ENCODE measurements around the gene TMEM120A. TPM values are rescaled to one million over a fixed set of nuclear protein-coding genes. Genes with fewer than 3 reads are reported as not detected.

TMEM120A gene
- total RNA-seq, 1 experiment from 2014 or later, result 71.0 TPM

DNA sequence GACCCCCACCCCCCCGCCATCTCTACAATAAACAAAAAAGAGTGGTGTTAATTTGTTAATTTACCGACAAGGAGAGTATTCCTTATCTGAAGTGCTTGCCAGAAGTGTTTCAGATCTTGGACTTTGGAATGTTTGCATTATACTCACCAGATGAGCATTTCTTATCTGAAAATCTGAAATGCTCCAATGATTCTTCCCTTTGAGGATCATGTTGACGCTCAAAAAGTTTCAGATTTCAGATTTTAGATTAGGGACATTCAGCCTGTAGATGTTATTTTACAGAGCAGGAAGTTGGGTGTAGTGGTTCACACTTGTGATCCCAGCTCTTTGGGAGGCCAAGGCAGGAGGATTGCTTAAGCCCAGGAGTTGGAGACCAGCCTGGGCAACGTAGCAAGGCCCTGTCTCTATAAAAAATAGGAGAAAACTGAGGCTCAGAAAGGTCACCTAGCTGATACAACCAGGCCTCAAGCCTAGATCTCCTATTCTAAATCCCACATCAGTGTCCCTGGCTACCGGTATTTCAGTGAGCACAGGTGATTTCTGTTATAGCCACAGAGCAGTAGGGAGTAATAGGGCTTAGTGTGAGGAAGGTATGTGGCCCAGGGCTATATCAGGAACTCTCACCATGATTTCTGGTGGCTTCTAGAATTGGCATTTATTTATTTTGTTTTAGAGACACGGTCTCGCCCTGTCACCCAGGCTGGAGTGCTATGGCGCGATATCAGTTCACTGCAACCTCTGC, 35.4 kb downstream of the TMEM120A start:
- H3K36me3 ChIP-seq (ENCODE audit: control insufficient read depth, insufficient read depth, low read length), result no peaks in the 10 kb centered on the region
- H3K27ac ChIP-seq (ENCODE audit: low read length), result no peak overlapping the region
- H3K4me3 ChIP-seq (ENCODE audit: low read depth in 2 of 2, low read length in 2 of 2), result no peak overlapping the region
- intact Hi-C loops (cut with micrococcal nuclease; ENCODE audit: unreplicated experiment) (no loop called here), in situ Hi-C loops (cut with HindIII; ENCODE audit: low pct_unique_long_range_greater_than_20kb, low sequenced_read_pairs) (no loop called here)
- POLR2A ChIA-PET, result no interaction called here
- H3K9me3 ChIP-seq (ENCODE audit: control insufficient read depth, insufficient read depth, low read depth, low read length), result no peaks in the 10 kb centered on the region
- no TSS peak for BruUV-seq (replicated peaks)
- peaks cover 20% of the 10 kb centered on the region for H3K4me1 ChIP-seq (ENCODE audit: control insufficient read depth, insufficient read depth, low read length)
- TF ChIP-seq, protein P1, sequence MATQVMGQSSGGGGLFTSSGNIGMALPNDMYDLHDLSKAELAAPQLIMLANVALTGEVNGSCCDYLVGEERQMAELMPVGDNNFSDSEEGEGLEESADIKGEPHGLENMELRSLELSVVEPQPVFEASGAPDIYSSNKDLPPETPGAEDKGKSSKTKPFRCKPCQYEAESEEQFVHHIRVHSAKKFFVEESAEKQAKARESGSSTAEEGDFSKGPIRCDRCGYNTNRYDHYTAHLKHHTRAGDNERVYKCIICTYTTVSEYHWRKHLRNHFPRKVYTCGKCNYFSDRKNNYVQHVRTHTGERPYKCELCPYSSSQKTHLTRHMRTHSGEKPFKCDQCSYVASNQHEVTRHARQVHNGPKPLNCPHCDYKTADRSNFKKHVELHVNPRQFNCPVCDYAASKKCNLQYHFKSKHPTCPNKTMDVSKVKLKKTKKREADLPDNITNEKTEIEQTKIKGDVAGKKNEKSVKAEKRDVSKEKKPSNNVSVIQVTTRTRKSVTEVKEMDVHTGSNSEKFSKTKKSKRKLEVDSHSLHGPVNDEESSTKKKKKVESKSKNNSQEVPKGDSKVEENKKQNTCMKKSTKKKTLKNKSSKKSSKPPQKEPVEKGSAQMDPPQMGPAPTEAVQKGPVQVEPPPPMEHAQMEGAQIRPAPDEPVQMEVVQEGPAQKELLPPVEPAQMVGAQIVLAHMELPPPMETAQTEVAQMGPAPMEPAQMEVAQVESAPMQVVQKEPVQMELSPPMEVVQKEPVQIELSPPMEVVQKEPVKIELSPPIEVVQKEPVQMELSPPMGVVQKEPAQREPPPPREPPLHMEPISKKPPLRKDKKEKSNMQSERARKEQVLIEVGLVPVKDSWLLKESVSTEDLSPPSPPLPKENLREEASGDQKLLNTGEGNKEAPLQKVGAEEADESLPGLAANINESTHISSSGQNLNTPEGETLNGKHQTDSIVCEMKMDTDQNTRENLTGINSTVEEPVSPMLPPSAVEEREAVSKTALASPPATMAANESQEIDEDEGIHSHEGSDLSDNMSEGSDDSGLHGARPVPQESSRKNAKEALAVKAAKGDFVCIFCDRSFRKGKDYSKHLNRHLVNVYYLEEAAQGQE (IDR thresholded peaks at IDR 0.05; ENCODE audit: insufficient read depth in 1 of 2, low read depth in 2 of 2, low read length in 1 of 2), result no peak
- TF ChIP-seq TCF7L2 (IDR thresholded peaks at IDR 0.05; ENCODE audit: low read depth, low read length), result no peak
- no peak for TF ChIP-seq POLR2AphosphoS5 (IDR thresholded peaks at IDR 0.05; ENCODE audit: low read depth, low read length)
- TF ChIP-seq SIN3A (IDR thresholded peaks at IDR 0.05; ENCODE audit: borderline replicate concordance, insufficient read depth, low read depth, low read length), result no peak
- TF ChIP-seq, protein P2, sequence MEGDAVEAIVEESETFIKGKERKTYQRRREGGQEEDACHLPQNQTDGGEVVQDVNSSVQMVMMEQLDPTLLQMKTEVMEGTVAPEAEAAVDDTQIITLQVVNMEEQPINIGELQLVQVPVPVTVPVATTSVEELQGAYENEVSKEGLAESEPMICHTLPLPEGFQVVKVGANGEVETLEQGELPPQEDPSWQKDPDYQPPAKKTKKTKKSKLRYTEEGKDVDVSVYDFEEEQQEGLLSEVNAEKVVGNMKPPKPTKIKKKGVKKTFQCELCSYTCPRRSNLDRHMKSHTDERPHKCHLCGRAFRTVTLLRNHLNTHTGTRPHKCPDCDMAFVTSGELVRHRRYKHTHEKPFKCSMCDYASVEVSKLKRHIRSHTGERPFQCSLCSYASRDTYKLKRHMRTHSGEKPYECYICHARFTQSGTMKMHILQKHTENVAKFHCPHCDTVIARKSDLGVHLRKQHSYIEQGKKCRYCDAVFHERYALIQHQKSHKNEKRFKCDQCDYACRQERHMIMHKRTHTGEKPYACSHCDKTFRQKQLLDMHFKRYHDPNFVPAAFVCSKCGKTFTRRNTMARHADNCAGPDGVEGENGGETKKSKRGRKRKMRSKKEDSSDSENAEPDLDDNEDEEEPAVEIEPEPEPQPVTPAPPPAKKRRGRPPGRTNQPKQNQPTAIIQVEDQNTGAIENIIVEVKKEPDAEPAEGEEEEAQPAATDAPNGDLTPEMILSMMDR (IDR thresholded peaks at IDR 0.05), result no peak
- DNase-seq (ENCODE audit: low read depth, low spot score) (no peak), ATAC-seq (no peak)
- no peaks in the 10 kb centered on the region for H3K27me3 ChIP-seq (ENCODE audit: control insufficient read depth, insufficient read depth, low read length)
- CTCF ChIA-PET, result no interaction called here

DNA sequence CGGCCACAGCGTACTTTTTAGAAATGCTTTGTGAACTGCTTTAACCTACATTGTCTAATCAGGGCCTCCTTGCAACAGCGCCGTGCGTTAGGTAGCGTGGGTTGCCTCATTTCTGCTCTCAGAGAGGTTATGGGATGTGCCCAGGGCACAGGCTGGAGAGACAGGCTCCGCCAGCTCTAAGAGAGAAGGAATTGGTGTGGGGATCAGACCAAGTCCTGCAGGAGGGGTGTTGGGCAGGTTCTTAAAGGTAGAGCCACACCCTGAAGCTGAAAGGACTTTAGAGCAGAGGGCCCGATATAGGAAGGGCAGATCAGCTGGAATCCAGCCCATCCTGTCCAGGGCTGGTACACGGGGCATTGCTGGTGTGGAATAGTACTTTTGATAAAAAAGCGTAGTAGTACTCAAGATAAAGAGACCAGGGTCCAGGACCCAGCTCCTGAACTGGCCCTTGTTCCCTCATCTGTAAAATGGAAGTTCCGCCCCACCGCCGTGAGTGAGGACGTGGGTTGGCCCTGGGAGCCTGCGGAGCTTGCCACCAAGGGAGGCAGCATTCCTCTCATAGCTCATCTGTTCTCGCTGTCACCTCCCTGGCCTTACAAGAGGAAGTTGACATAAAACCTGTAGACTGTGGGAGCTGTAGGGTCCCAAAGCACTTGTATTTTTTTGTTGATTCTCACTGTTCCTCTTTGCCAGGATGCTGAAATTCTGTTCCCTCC, 37.2 kb downstream of the TMEM120A start:
- H3K36me3 ChIP-seq (ENCODE audit: control insufficient read depth, insufficient read depth, low read length), result no peaks in the 10 kb centered on the region

More for the DNA sequence above, 37.2 kb downstream of the TMEM120A start:
- Histone ChIP-seq H3K27ac (ENCODE audit: low read length) (no peak overlapping the region), H3K4me1 (ENCODE audit: control insufficient read depth, insufficient read depth, low read length) (peaks cover 20% of the 10 kb centered on the region), H3K9me3 (ENCODE audit: control insufficient read depth, insufficient read depth, low read depth, low read length) (no peaks in the 10 kb centered on the region), H3K4me3 (ENCODE audit: low read depth in 2 of 2, low read length in 2 of 2) (no peak overlapping the region), H3K27me3 (ENCODE audit: control insufficient read depth, insufficient read depth, low read length) (no peaks in the 10 kb centered on the region)
- ChIA-PET POLR2A (no interaction called here), CTCF (interaction anchor here (0.6 kb wide), 1 partner anchor 16 kb away, joined by 3 read pairs; no protein-coding TSS in a partner anchor)
- ATAC-seq (no peak), DNase-seq (ENCODE audit: low read depth, low spot score) (no peak)
- intact Hi-C loops (cut with micrococcal nuclease; ENCODE audit: unreplicated experiment), result no loop called here
- in situ Hi-C loops (cut with HindIII; ENCODE audit: low pct_unique_long_range_greater_than_20kb, low sequenced_read_pairs), result no loop called here
- no TSS peak for BruUV-seq (replicated peaks)
- no peak for TF ChIP-seq POLR2AphosphoS5 (IDR thresholded peaks at IDR 0.05; ENCODE audit: low read depth, low read length)
- TF ChIP-seq SIN3A (IDR thresholded peaks at IDR 0.05; ENCODE audit: borderline replicate concordance, insufficient read depth, low read depth, low read length), result no peak
- TF ChIP-seq TCF7L2 (IDR thresholded peaks at IDR 0.05; ENCODE audit: low read depth, low read length), result no peak
- TF ChIP-seq, protein P2 (IDR thresholded peaks at IDR 0.05), result no peak
- TF ChIP-seq, protein P1 (IDR thresholded peaks at IDR 0.05; ENCODE audit: insufficient read depth in 1 of 2, low read depth in 2 of 2, low read length in 1 of 2), result no peak

Measured in Panc1 (cell line).